ENCODE results near the gene MAGI2.

The MAGI2 gene

DNA sequence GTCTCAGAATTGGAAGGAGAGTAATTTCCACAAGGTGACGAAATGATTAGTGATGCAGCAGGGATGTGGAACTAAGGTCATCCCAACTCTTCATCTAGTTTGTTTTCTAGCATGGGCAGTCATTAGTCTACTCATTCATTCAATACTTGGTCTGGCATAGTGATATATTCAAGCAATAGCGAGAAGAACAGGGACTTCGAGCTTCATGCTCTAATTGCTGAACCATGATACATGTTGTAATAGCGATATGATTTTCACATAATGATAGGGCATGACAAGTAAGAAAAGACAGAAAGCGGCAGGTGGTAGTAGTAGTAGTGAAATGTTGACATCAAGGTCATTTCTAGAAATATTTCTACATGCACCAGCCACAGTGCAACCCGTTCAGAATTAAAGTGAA, 1002.8 kb downstream of the MAGI2 start:
- no peak for DNase-seq

DNA sequence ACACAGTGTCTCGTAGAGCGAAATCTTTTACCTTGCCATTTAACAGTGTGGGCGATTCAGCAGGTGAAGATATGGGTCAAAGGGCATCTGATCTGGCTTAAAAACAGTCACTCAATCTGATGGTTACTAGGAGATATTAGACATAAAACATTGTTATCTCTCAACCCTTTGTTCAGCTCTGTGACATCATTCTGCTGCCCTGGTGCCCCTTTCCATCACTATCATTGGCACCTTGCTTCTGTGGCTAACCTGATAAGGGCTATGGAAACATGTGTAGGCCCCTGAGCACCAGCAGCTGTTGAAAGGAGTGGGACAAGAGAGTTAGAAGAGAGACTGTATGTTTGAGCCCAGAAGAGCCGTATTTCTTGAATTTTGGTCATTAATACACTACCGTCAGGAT, 1004.6 kb downstream of the MAGI2 start:
- DNase-seq: no peak

DNA sequence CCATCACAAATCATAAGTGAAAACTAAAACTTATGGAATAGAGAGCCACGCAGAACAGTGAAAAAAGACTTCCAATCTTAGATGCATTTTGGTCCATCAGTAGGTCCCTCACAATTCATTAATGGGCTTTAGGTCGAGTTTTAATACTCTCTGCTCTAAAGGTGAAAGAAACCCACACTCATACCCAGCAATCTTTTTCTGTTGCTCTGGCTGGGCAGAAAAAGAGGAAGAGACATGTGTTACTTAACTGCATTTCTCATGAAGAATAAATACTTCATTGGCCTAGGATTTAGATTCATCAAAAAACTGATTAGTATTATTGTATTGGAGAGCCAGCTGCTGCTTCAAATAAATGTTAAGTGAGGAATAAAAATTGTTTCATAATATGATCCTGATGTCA, 1009.2 kb downstream of the MAGI2 start:
- no peak for DNase-seq

DNA sequence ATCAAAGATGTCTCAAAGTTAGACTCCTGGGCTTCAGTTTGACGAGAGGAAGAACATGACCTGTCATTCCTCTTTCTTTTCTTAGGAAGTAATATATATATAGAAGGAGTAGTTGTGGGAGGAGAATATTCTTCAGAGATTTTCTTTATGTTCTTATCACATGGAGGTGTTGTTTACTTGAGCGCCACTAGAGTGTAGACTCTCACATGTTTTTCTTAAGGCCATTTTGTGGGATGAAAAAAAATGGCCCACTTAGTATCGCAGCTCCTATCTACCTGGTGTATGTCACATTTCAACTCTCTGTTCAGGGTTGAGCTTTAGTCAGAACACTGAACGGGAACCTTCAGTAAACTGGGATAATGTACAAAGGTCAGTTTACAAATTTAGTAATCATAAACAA, 1009.7 kb downstream of the MAGI2 start:
- no peak for DNase-seq

DNA sequence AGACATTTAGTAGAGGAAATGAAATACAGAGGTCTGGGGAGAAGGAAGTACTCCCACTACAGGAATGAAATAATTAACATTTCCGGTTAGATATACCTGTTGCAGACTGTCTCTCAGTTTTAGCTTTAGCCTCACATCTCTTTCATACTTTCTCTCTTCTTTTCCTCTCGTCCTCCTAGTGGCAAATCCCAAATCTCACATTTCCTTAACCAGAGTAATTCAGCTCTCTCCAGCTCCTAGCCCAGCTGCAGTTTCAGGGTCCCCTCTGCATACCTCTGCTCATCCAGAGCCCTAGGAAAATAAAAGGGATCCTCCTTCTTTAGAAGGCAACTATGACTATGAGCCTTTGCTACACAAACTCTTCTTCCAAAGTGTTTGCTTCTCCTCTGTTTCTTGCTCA, 1011.7 kb downstream of the MAGI2 start:
- no peak for DNase-seq

DNA sequence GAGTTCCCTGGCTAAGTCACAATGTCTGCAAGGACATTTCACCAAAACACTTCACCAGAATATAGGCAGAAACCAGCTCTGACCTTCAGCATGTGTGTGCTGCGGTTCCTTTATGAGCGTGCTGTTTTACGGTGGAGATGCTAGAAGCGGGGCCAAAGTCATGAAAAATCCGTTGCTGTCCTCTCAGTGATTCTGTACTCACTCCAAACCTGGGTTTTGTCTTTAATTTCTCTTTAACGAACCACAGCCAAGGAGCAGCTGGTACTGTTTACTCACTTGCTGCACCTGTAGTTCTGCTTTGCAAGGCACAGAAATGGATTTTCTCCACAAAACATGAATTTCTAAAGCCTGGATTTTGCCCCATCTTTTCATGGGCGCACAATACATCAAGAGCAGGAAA, 1015.0 kb downstream of the MAGI2 start:
- no peak for DNase-seq

DNA sequence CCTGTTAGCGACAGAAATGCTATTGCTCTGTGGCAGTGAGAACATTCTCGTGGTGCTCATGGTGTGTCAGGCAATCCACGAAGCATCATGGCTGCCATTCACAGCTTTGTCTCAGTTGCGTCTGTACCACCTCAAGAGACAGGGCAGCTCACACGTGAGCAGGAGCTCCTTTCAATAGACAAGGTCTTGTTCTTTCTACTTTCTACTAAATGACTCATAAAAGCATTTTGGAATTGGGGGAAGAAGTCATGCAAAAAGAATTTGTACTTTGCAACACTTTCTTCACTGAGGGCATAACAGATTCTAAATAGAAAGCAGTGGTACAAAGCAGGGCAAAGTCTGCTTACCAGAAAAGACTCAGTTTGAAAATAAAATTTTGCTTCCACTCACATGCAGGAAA, 1016.3 kb downstream of the MAGI2 start:
- no peak for DNase-seq

DNA sequence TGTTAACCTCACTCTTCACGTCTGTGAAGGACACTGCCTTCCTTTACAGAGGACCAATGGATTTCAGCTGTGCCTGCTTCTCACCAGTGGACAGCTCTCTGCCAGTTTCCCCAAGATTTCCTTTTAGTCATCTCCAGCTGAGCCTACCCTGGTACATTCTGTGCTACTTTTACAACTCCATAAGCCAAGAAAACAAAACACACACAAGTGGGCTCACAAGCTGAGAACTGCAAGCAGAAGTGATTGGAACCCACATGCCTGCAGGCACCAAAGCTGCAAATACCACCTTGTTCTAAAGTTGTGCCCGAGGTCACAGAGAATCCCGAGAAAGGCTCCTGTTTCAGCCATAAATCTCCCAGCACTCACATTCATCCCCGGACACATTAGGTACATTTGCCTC, 1018.1 kb downstream of the MAGI2 start:
- DNase-seq: no peak

DNA sequence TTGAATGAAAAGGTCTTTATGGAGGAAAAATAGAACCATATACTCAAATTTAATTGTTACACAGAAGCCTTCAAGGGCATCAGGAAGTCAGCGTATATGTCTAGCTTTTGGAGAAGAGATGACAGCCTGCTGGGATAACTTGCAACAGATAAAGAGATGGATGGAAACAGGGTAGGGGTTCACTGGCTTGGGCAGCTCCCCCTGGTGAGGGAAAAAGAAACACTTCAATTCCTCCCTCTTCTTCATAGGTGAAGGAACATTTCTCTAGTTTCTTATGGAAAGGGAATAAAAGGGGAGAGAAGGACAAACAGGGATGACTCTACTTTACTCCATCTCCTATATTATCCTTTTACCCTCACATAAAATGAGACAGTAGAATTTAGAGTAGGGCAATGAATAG, 1019.2 kb downstream of the MAGI2 start:
- no peak for DNase-seq

DNA sequence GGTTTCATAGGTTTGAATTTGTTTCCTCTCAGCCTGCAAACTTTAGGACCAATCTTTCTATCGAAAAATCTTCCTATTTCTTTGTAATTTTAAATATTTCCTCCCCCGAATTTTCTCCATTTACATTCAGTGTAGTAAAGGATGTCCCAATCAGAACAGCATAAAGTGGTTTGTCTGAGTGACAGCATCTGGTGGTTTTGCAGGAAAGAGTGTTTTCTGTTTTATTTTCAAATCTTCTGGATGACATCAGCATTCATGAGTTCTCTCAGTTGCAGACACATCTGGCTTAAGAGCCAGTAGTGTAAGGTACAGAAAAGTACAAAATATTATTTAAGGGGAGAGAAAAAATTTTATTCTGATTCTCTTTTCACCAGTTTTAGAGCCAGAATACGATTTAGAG, 1020.0 kb downstream of the MAGI2 start:
- no peak for DNase-seq

DNA sequence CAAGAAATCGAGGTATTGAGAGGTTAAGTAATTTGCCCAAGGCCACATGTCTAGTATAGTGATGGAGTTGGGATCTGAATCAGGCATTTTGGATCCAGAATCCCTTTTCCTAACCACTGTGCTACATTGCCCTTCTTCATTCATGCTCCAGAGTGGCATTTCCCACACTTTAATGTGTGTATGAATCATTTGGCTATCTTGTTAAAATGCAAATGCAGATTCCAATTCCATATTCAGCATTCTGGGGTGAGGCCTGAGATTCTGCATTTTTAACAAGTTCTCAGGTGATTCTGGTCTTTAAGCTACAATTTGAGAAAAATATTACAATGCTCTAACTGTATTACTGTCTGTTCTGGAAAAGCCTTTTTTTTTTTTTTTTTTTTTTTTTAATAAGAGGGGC, 1023.6 kb downstream of the MAGI2 start:
- DNase-seq: no peak

DNA sequence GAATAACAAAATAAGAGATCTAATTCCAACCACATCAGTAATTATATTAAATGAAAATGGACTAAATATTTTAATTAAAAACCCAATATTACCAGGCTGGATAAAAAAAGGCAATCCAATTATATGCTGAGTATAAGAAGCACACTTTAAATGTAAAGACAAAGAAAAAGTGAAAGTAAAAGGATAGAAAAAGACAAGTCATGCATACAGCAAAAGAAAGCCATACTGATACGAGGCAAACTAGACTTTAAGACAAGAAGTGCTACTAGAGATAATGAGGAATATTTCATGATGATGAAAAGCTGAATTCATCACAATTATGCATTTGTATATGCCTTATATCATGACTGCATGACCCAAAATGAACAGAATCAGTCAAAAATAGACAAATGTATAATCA, 1026.3 kb downstream of the MAGI2 start:
- DNase-seq: no peak

DNA sequence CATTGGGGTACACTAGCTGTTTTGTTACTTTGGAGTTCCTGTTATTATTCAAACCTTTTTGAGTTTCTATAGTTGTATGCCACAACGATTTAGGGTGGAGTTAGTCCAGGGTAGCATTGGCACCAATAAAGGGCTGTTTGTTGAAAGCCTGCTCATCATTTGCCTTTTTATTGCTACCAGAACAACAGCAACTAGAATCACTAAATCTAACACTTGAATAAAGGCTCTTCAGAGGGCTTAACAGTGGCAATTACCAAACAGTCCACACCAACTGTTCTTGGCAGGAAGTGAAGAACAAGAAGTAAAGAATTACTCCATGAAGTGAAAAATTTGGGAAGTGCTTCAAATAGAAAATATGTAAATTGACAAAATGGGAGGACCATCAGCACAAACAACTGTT, 1033.5 kb downstream of the MAGI2 start:
- no peak for DNase-seq

DNA sequence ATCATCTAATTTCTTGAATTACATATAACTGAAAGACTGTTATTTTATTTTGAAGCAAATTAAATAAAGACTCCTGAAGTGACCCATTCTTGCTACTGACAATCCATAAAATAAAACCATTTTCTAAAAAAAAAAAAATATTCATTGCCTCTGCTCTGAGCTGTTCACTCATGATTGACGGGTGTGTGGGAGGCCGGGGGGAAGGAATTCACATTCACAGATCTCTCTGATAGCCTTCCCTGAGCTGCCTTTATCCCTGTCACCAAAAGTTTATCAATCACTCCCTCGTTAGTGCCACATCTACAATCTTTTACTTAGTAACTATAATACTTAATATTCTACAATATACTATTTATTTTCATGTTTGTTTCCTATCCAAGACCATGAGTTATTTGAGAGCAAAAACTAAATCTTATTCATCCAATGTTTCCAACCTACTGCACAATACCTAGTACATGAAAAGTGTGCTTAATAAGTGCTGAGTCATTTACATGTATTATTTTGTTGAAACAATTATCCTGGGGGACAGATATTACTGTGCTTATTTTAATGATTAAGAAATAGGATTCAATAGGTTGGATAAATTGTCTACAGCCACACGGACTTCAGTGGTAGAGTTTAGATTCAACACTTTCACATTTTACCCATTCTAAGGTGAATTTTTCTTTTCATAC, 1036.2 kb downstream of the MAGI2 start:
- DNase-seq: no peak

DNA sequence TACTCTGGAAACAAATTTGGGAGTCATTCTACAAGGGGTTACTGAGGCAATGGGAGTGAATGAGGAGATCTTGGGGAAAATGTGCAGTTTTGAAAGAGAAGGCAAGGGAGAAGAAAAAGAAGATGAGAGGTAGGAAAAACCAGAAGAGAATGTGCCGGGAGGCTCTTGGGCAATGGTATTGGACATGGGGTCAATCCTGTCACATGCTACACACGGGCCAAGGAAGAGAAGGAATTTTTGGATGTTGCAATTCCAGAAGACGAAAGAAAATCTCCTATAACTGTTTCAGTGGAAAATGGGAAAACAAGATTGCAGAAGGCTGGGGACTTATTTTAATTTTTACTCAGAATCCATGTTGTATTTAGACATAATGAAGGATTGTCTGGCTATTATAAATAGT, 1039.9 kb downstream of the MAGI2 start:
- DNase-seq: no peak

DNA sequence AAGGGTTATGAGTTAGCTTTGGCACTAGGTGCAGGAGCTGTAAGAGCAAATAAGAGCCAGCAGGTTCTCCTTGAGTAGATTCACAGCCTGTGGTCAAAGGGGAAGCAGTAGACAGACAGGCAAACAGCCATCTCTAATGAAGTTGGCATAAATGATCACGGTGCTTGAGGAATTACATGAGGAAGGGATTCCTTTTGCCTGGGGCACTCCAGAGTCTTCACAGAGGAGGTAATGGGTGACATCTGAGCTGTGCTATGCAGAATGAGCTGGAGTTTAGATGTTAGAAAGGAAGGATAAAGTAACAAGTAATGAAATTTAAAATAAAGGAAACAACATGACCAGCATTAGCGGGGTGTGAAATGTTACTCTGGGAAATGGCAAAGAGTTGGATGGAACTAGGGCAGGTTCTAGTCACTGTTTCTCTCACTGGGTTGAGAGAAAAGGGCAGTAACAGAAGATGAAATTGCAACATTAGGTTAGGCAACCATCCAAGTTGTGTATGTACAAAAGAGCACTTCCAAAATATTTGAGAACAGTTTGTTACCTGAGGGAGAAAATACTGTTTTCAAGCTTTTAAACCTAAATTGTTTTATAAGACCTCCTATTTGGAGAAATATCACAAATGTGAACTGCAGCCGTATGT, 1041.1 kb downstream of the MAGI2 start:
- DNase-seq: no peak

DNA sequence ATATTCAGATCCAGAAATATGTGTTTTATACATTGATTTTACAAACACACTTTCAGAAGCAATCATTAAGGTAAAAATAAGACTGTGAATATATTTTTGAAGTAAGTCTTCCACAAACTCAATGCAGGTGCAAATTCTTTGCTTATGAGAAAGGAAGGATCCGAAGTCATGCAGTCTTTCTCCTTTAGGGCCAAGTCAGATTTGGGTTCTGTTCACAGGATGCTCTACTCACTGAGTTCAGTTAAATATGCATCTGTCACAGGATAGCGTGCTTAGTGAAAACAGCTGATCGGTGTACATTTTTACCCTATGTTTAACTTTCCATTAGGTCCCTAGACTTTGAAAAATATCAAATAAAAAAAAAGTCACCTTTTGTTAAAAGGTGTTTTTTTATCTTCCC, 1046.4 kb downstream of the MAGI2 start:
- no peak for DNase-seq

DNA sequence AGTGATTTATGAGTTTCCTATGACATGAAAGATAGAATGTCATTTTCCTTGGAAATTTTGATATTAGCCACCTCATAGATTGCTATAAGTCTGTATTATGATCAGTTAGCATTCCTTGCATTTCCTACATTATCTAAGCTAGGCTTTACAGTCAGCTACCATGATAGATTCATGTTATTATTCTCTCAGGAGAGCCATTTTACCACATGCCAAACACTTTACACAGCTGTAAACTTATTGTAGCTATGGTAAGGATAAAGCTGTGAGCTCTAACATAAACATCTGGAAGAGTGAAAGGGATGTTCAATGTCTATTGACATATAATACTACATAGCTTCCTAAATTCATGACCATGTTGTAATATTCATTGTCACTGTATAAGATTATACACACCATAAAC, 1046.9 kb downstream of the MAGI2 start:
- DNase-seq: no peak

DNA sequence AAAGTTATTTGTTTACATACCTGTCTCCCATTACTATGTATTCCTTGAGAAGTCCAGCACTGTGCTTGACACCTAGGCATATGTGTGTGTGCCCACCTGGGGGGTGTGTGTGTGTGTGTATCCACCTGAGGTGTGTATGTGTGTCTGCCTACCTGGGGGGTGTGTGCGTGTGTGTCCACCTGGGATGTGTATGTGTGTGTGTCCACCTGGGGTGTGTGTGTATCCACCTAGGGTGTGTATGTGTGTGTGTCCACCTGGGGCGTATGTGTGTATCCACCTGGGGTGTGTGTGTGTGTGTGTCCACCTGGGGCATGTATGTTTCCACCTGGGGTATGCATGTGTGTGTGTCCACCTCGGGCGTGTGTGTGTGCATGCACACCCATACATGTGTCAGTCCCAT, 1051.4 kb downstream of the MAGI2 start:
- no peak for DNase-seq

DNA sequence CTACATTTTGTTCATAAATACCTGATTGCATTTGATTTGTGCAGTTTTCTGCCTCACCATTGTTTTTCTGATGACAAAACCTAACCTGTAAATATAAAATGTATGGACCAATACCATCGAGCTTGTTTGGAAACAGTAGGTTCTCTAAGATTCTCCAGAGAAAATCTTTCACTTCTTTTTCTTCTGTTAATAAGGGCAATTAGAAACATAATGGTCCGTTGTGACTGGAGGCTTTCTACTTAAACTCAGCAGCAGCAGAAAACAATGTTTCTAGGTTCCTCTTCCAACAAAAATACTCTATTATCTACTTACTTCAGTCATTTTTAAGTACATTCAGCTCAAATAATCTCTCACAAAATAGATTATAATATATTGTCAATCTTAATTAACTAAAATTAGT, 1053.4 kb downstream of the MAGI2 start:
- no peak for DNase-seq

DNA sequence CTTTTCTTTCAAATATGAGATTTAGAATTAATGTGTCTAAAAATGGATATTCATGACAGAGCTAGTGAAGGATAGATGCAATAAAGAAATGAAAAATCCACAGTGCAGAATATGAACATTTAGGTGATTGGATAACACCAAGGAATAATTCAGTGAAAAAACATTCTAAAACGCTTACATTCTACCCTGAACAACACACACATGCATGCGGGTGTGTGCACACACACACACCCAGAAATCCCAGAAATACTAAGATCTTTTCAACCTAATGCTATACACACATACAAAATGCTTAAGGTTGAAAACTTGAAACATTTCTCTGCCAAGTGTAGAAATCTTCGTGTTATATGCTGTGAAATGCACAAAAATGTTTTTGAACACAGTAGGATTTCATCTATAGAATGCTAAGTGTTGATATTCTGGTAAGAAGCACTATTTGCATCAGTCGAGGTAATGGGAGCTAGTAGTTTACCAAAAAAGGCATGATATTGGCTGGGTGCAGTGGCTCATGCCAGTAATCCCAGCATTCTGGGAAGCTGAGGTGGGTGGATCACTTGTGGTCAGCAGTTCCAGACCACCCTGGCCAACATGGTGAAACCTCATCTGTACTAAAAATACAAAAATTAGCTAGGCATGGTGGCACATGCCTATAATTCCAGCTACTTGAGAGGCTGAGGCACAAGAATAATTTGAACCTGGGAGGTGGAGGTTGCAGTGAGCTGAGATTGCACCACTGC, 1054.3 kb downstream of the MAGI2 start:
- no peak for DNase-seq

DNA sequence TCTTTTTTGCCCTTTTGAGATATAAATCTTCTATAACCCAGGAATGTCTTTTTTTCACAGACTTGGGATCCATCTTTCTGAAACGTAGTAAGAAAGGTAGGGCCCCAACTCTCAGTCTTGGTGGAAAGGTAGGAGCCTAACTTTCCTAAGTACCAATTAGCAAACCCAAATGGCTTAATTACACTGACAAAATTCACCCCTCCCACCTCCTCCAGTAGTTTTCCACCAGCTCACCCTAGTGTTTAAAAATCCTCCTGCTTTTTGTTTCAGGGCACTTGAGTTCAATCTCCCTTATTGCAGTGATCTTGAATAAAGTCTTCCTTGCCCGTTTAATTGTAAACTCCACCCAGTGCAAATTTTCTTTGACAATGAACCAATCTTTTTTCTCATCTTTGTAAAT, 1054.9 kb downstream of the MAGI2 start:
- DNase-seq: no peak

DNA sequence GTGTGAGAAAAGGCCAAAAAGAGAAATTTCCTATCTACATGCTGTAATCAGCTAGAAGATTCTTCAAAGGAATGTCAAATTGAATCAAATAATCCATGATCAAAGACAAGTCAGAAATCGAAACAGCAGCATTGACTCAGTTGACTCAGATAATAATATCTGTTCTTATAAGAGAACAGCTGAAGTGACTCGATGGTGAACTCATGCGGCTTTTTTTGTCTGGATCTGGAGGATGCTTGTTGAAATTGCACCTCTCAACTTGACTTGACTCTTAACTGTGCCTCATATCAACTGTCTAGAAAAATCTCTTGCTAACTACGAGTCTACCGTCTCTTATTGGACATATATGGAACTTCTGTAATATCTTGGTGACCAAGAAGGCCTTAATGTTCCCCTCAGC, 1055.4 kb downstream of the MAGI2 start:
- DNase-seq: no peak

DNA sequence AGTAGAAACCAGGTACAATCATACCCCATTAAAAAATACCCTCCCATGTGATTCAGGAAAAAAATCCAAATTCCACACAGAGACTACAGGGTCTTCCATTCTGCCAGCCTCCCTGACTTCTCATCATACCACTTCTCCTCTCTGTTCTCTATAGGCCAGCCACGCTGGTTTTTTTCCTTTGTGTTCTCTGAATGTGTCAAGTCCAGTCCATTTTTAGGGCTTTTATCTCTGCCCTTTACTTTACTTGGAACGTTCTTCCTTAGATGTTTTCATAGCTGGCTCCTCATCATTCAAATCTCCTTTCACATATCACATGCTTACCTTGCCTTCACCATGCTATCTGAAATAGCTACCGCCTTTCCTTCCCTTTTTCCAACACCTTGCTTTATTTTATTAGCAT, 1057.3 kb downstream of the MAGI2 start:
- DNase-seq: no peak

All from SW 1271 (cell line).